Natural killer cell treated with Interleukin-12 subunit alpha and Interleukin-12 subunit beta and Interleukin-15 and Interleukin-18, amount 100 ng/mL, for 72 hours (primary cell): ENCODE measurements around the gene NOL7. TPM values are rescaled to one million over a fixed set of nuclear protein-coding genes. Genes with fewer than 3 reads are reported as not detected.

Source experiments
- ATAC-seq, 2 donors: fragments of 150-1000 bp; cut with Tn5 transposase in 1 of 2; sonication (Bioruptor Pico), chemical (Tn5 transposase) in 1 of 2; 2 replicates each; pipeline ENCODE4 v1.10.0; 2021
- DNase-seq: peaks from one replicate; pipeline ENCODE4 v3.0.0; 2022; ENCODE audit warnings: low spot score
- H3K27ac Mint-ChIP-seq, 2 donors: 1 replicate in 1 of 2; 2 replicates in 1 of 2; pipeline ENCODE4 v1.8.0; 2022; ENCODE audit warnings: mixed read lengths in 2 of 2, mild to moderate bottlenecking in 1 of 2, moderate library complexity in 1 of 2
- H3K27me3 Mint-ChIP-seq, 2 donors: 1 replicate in 1 of 2; 2 replicates in 1 of 2; pipeline ENCODE4 v1.8.0; 2022; ENCODE audit warnings: mixed read lengths in 2 of 2
- H3K36me3 Mint-ChIP-seq: one replicate; pipeline ENCODE4 v1.8.0; 2022; ENCODE audit warnings: mixed read lengths
- H3K4me1 Mint-ChIP-seq, 2 donors: 1 replicate in 1 of 2; 2 replicates in 1 of 2; pipeline ENCODE4 v1.8.0; 2022; ENCODE audit warnings: low read depth in 2 of 2, mixed read lengths in 2 of 2, mild to moderate bottlenecking in 1 of 2
- H3K4me3 Mint-ChIP-seq: one replicate; pipeline ENCODE4 v1.8.0; 2022; ENCODE audit warnings: mixed read lengths
- H3K9me3 Mint-ChIP-seq: 2 replicates; pipeline ENCODE4 v1.8.0; 2022; ENCODE audit warnings: mixed read lengths
- total RNA-seq, 2 donors: library from RNA; stranded (reverse); gene quantifications; one replicate each; pipeline ENCODE4 v1.2.3, GENCODE V29; 2022

The NOL7 gene
- total RNA-seq, 2 donors from 2014 or later, result 62.6 to 102 TPM

DNA sequence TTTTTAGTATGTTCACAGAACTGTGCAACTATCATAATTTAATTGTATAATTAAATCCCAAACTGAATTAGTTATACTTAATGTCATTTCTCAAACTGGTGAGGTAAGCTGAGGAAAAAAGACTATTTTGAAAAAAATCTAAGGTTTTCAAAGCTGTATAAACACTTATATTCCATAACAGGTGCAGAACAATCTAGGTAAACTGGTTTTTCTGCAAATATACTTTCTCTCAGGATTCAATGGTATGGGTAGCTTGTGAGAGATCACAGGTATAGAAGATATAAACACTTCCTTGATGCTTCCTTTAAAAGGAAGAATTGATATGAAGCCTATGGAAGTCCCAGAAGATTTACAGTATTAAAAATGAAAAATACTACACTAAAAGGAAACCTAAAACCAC, 33.7 kb downstream of the NOL7 start:
- DNase-seq, result no peak
- Mint-ChIP-seq H3K4me1 (peaks cover 9 to 11% of the 10 kb centered on the region in 2 donors), H3K36me3 (peaks cover 13% of the 10 kb centered on the region), H3K27me3 (no peaks in the 10 kb centered on the region), H3K9me3 (no peaks in the 10 kb centered on the region), H3K4me3 (no peak overlapping the region), H3K27ac (peak overlapping the region in 1 of 2 donors; percentile 3)
- no peak for ATAC-seq

DNA sequence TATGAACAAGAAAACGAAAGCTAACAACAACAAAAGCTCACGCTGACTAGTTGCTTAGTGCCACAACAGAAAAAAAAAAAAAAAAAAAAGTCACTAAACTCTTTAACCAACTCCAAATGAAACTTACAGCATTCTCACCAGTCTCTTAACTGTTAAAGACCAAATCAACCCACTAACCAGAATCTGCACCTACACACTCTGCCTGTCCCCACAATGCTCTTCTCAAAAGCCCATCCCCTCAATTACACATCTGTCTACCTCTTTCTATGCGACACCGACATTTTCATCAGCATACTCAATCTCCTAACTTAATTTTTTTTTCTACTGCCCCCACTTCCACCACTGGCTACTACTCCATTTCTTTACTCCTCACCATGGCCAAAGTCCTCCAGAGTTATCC, 34.3 kb downstream of the NOL7 start:
- peaks cover 9 to 11% of the 10 kb centered on the region in 2 donors for H3K4me1 Mint-ChIP-seq
- no peaks in the 10 kb centered on the region for H3K9me3 Mint-ChIP-seq
- peak overlapping the region in 1 of 2 donors; percentile 3 for H3K27ac Mint-ChIP-seq
- H3K36me3 Mint-ChIP-seq, result peaks cover 13% of the 10 kb centered on the region
- DNase-seq (no peak), ATAC-seq (no peak)
- H3K4me3 Mint-ChIP-seq, result peak overlapping the region; percentile 6
- H3K27me3 Mint-ChIP-seq, result no peaks in the 10 kb centered on the region

DNA sequence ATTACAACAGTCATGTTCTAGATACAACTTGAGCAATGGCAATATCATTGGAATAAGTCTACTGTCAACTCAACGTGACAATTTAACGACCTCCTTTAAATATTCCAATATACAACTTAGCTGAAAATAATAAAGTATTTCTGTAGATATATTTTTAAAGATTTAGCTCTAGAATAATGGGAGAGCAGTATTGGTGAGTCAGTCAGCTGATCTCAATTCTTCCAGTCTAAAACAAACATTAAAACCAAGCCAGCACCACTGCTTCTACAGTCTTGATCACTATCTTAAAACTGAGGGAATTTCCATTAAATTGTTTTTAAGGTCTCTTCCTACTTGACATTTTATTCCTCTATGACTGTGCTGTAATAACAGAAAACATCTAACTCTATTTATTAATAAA, 38.2 kb downstream of the NOL7 start:
- H3K36me3 Mint-ChIP-seq, result peaks cover 13% of the 10 kb centered on the region
- no peaks in the 10 kb centered on the region for H3K27me3 Mint-ChIP-seq
- H3K27ac Mint-ChIP-seq, result no peak overlapping the region
- peaks cover 9 to 11% of the 10 kb centered on the region in 2 donors for H3K4me1 Mint-ChIP-seq
- DNase-seq, result no peak
- H3K9me3 Mint-ChIP-seq, result no peaks in the 10 kb centered on the region
- ATAC-seq, result no peak
- H3K4me3 Mint-ChIP-seq, result no peak overlapping the region

DNA sequence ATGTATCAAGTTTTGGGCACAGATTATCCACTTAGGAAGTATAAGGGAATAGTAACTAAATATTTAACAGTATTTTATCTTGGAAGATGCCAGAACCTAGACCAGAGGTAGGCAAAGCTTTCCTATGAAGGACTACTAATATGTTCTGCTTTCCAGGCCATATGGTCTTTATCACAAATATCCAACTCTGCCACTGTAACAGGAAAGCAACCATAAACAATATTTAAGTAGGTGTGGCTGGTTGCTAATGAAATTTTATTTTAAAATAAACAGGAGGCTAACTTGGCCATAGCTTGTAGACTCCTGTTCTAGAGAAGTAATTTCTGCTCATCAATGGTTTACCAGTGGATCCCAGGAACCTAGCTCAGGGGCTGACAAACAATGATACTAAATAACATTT, 39.4 kb downstream of the NOL7 start:
- Mint-ChIP-seq H3K36me3 (peaks cover 9% of the 10 kb centered on the region), H3K27ac (no peak overlapping the region), H3K4me1 (peaks cover 4 to 7% of the 10 kb centered on the region in 2 donors), H3K4me3 (no peak overlapping the region), H3K27me3 (no peaks in the 10 kb centered on the region), H3K9me3 (no peaks in the 10 kb centered on the region)
- no peak for DNase-seq
- no peak for ATAC-seq

DNA sequence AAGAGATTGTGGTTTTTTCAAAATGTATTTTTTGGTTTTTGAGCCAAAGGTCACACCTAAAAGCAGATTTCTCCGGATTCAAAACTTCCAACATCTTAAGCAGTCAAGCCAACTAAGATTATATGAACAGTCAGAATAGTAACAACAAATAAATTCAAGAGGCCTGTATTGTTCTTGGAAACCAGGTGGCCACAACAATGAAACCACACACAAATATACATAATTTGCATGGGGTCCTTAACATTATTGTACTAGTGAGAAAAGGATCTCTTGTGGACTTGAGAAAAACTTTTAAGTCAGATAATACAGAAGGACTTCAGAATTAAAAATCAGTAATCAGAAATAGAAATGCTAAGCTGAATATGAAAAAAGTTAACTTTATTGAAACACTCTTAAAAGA, 40.6 kb downstream of the NOL7 start:
- H3K4me1 Mint-ChIP-seq, result peaks cover 6 to 11% of the 10 kb centered on the region in 2 donors
- no peak overlapping the region for H3K4me3 Mint-ChIP-seq
- peaks cover 7% of the 10 kb centered on the region for H3K36me3 Mint-ChIP-seq

DNA sequence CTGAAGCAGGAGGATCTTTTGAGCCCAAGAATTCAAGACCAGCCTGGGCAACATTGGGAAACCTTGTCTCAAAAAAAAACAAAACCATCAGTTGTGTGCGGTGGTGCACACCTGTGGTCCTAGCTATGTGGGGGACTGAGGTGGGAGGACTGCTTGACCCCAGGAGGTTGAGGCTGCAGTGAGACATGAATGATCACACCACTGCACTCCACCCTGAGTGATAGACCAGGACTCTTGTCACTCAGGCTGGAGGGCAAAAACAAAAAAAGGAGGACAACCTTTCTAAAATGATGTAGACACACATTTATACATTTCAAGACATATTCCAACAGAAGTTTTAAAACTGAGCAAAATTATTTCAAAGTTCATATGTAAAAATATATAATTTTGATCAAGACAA, 45.1 kb downstream of the NOL7 start:
- Mint-ChIP-seq H3K36me3 (no peaks in the 10 kb centered on the region), H3K27ac (no peak overlapping the region), H3K4me3 (no peak overlapping the region), H3K27me3 (no peaks in the 10 kb centered on the region), H3K4me1 (peaks cover 34 to 45% of the 10 kb centered on the region in 2 donors), H3K9me3 (no peaks in the 10 kb centered on the region)
- DNase-seq, result no peak
- no peak for ATAC-seq

More for the DNA sequence above, 40.6 kb downstream of the NOL7 start:
- no peaks in the 10 kb centered on the region for H3K9me3 Mint-ChIP-seq
- ATAC-seq (no peak), DNase-seq (no peak)
- no peaks in the 10 kb centered on the region for H3K27me3 Mint-ChIP-seq
- no peak overlapping the region for H3K27ac Mint-ChIP-seq

DNA sequence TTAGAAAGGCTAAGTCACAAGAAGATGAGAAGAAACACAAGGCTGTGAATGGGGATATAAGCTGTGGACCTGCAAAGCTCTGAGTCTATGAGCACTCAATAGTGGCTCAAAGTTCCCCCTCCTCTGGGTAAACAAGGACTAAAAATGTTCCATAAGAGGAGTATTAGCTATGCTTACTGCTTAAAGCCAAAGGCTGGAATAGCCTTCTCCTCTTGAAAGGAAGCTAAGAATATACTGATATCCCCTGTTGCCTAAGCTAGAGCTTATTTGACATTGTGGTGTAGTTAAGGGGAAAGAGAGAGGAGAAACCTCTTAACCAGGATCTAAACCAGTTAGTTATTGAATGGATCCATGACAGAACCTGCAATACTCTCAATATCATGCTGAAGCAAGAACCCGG, 45.8 kb downstream of the NOL7 start:
- H3K27me3 Mint-ChIP-seq, result no peaks in the 10 kb centered on the region
- DNase-seq, result no peak
- peak overlapping the region in 1 of 2 donors; percentile 20 for H3K27ac Mint-ChIP-seq
- no peaks in the 10 kb centered on the region for H3K36me3 Mint-ChIP-seq
- H3K4me3 Mint-ChIP-seq, result no peak overlapping the region
- no peaks in the 10 kb centered on the region for H3K9me3 Mint-ChIP-seq
- no peak for ATAC-seq
- H3K4me1 Mint-ChIP-seq, result peaks cover 38 to 51% of the 10 kb centered on the region in 2 donors

DNA sequence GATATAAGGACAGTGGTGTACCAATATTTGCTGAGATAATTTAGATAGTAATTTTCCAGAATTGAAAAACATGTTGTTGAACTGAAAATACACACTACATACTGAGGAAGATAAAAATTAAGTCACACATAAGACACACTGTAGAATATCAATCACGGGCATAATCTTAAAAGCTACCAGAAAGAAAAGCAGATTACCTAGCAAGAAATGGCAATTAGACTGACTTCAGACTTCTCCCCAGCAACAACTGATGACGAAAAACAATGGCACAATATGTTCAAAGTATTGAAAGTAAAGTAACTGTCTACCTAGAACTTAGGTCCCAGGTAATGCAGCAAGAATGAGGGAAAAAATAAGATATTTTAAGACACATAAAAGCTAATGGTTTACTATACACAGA, 46.5 kb downstream of the NOL7 start:
- H3K36me3 Mint-ChIP-seq, result no peaks in the 10 kb centered on the region
- ATAC-seq (no peak), DNase-seq (no peak)
- H3K27ac Mint-ChIP-seq, result peak overlapping the region in 1 of 2 donors; percentile 40
- H3K9me3 Mint-ChIP-seq, result no peaks in the 10 kb centered on the region
- H3K4me1 Mint-ChIP-seq, result peaks cover 42 to 58% of the 10 kb centered on the region in 2 donors
- no peak overlapping the region for H3K4me3 Mint-ChIP-seq
- no peaks in the 10 kb centered on the region for H3K27me3 Mint-ChIP-seq

DNA sequence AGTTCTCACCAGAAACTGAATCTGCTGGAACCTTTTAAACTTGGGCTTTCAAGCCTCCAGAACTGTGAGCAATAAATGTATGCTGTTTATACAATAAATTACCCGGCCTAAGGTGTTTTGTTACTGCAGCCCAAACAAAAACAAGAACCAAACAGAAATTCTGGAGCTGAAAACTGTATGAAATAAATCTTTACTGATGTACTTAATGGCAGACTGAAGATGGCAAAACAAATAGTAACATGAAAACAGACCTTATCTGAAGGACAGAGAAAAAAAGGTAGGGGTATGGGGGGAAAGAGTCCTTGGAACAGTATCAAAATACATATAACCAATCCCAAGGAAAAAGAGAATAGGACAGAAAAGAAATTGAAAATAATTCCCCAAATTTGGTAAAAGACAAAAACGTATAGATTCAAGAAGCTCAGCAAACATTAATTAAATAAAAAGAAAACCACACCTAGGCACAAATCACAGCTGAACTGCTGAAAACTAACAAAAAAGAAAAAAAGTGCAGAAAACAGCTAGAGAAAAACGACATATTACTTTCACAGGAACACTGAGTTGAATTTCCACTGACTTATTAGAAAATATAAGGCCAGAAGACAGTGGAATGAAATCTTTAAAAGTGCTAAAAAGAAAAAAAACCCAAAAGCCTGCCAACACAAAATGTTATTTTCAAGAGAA, 47.7 kb downstream of the NOL7 start:
- Mint-ChIP-seq H3K27ac (peak overlapping the region; percentile 1 to 40), H3K36me3 (no peaks in the 10 kb centered on the region), H3K9me3 (no peaks in the 10 kb centered on the region), H3K4me3 (peak overlapping the region; percentile 45), H3K27me3 (no peaks in the 10 kb centered on the region), H3K4me1 (peaks cover 51 to 70% of the 10 kb centered on the region in 2 donors)
- no peak for DNase-seq
- no peak for ATAC-seq

DNA sequence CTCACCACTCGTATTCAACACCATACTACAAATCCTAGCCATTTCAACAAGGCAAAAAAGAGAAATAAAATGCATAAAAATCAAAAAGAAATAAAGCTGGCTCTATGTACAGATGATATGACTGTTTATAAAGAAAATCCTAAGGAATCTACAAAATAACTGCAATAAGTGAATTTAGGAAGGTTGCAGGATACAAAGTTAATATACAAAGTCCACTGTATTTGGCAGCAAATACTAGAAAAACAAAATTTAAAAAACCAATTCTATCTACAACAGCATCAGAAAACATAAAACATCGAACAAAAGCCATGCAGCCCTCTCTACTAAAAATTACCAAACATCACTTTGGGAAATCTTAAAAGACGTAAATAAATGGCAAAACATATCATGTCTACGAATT, 48.9 kb downstream of the NOL7 start:
- Mint-ChIP-seq H3K9me3 (no peaks in the 10 kb centered on the region), H3K27ac (peak overlapping the region; percentile 1 to 40), H3K36me3 (no peaks in the 10 kb centered on the region), H3K4me1 (peaks cover 63 to 82% of the 10 kb centered on the region in 2 donors), H3K27me3 (no peaks in the 10 kb centered on the region), H3K4me3 (no peak overlapping the region)
- no peak for ATAC-seq
- no peak for DNase-seq

DNA sequence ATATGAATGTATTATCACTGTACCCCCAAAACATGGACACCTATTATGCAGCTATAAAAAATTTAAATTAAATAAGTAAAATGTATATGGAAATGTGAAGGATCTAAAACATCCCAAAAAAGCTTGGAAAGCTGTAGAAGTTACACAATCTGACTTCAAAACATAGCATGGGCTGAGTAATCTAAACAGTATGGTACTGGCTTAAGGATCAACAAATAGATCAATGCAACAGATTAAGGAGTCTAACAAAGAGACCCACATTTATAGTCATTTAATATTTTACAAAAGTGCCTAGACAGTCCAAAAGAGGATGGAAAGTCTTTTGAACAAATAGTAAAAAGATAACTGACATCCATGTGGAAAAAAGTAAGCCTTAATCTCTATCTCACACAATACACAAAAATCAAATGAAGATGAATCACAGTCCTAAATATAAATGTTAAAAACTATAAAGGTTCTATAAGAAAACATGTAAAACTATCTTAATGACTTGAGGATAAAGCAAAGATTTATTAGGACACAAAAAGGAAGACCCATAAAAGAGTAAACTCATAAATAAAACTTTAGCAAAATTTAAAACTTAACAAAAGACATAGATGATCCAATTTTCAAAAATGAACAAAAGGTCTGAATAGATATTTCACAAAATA, 49.7 kb downstream of the NOL7 start:
- Mint-ChIP-seq H3K4me1 (peaks cover 69 to 90% of the 10 kb centered on the region in 2 donors), H3K27ac (peak overlapping the region; percentile 30 to 70)

DNA sequence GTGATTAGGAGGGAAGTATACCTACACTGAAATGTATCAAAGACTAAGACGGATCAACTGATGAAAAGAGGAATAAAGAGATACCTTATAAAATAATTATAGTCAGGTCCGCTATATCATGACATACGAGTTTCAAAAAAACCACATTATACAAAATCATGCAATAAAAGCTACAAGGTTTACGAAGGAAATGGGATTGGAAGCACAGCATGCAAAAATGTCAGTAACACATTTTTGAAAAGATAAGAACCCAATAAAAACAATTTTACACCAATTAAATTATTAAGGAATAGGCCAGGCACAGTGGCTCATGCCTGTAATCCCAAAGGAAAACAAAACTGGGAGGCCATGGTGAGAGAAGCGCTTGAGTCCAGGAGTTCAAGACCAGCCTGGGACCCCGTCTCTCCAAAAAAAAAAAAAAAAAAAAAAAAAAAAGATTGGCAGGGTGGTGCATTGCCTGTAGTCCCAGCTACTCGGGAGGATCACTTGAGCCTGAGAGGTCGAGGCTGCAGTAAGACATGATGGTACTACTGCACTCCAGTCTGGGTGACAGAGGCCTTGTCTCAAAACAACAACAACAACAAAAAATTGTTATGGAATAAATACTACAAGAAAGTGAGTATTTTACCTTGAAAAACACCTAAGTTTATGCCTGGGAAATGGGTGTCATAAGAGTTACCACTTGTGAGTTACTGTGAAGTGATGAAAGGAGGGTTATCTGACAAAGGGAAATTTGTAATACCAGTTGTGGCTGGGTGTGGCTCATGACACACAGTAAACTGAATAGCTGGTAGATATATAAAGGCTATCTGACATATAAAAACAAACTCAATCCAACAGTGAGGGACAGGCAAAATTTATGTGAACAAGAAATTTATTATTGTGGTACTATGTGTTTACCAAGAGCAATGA, 51.3 kb downstream of the NOL7 start:
- Mint-ChIP-seq H3K27me3 (no peaks in the 10 kb centered on the region), H3K9me3 (no peaks in the 10 kb centered on the region), H3K36me3 (no peaks in the 10 kb centered on the region), H3K27ac (peak overlapping the region; percentile 30 to 70), H3K4me1 (peaks cover 60 to 83% of the 10 kb centered on the region in 2 donors), H3K4me3 (peak overlapping the region; percentile 66)
- no peak for DNase-seq
- peak; percentile 72 to 77 for ATAC-seq

More for the DNA sequence above, 49.7 kb downstream of the NOL7 start:
- H3K36me3 Mint-ChIP-seq, result no peaks in the 10 kb centered on the region
- no peaks in the 10 kb centered on the region for H3K9me3 Mint-ChIP-seq
- no peaks in the 10 kb centered on the region for H3K27me3 Mint-ChIP-seq
- H3K4me3 Mint-ChIP-seq, result no peak overlapping the region
- ATAC-seq, result no peak
- DNase-seq, result no peak

DNA sequence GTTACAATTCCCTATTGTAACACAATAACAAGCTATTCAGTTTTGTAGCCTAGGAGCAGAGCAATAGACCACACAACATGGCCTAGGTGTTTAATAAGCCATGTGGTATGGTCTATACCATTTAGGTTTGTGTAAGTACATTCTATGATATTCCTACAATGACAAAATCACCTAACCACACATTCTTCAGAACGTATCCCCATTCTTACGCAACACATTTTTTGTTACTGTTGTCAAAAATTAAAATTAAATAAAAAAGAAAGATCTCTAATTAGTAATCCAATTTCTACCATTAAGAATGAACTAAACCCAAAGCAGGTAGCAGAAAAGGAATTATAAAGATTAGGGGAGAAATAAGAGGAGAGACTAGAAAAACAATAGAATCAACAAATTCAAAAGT, 52.5 kb downstream of the NOL7 start:
- Mint-ChIP-seq H3K9me3 (no peaks in the 10 kb centered on the region), H3K27me3 (no peaks in the 10 kb centered on the region), H3K36me3 (peaks cover under 1% of the 10 kb centered on the region), H3K4me3 (peak overlapping the region; percentile 66), H3K27ac (peak overlapping the region; percentile 30 to 70), H3K4me1 (peaks cover 60 to 82% of the 10 kb centered on the region in 2 donors)
- no peak for ATAC-seq
- DNase-seq, result no peak
